ENCODE data around the gene KRTAP1-3.
"Not testable (repeated sequence)": the region's sequence is repeated elsewhere in the genome, so short reads cannot be mapped to it uniquely, and the experiment has no call there.

- not testable (repeated sequence) for TF ChIP-seq CTCF (IDR thresholded peaks at IDR 0.05 in 8 of 11, conservative IDR thresholded peaks at IDR 0.05 in 3 of 11); POLR2A (IDR thresholded peaks at IDR 0.05); POLR2AphosphoS5 (IDR thresholded peaks at IDR 0.05)
Measured at GRCh38 chr17:41065016-41065689, 30.5 kb upstream of the KRTAP1-3 start.
